Sigmoid colon (tissue), 3 donors: ENCODE measurements around the gene CNTNAP5.

Source experiments
- POLR2A ChIP-seq, 2 donors: fragments of 450-650 bp; IDR thresholded peaks; one replicate each; pipeline ENCODE4 v1.6.1; 2016; ENCODE audit warnings: antibody characterized with exemption in 2 of 2, mild to moderate bottlenecking in 2 of 2, moderate library complexity in 2 of 2
- TF ChIP-seq, protein P1 (sequence below), 4 experiments: fragments of 450-650 bp in 3 of 4; fragments of 200-600 bp in 1 of 4; IDR thresholded peaks; one replicate each; pipeline ENCODE4 v1.5.1; 2016 to 2019; ENCODE audit warnings: antibody characterized with exemption in 4 of 4, mild to moderate bottlenecking in 3 of 4, moderate library complexity in 2 of 4

DNA sequence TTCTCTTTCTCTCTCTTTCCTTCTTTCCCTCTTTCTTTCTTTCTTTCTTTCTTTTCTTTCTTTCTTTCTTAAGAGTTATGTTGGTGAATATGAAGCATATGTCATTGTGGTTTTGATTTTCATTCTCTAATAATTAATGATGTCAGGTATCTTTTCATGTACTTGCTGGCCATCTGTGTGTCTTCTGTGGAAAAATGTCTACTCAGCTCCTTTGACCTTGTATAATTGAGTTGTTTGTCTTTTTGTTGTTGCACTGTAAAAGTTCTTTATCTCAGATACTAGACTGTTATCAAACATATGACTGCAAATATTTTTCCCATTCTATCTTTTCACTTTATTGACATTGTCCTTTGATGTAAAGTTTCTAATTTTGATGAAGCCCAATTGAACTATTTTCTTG is 645.1 kb downstream of the CNTNAP5 start:
- TF ChIP-seq, protein P1, sequence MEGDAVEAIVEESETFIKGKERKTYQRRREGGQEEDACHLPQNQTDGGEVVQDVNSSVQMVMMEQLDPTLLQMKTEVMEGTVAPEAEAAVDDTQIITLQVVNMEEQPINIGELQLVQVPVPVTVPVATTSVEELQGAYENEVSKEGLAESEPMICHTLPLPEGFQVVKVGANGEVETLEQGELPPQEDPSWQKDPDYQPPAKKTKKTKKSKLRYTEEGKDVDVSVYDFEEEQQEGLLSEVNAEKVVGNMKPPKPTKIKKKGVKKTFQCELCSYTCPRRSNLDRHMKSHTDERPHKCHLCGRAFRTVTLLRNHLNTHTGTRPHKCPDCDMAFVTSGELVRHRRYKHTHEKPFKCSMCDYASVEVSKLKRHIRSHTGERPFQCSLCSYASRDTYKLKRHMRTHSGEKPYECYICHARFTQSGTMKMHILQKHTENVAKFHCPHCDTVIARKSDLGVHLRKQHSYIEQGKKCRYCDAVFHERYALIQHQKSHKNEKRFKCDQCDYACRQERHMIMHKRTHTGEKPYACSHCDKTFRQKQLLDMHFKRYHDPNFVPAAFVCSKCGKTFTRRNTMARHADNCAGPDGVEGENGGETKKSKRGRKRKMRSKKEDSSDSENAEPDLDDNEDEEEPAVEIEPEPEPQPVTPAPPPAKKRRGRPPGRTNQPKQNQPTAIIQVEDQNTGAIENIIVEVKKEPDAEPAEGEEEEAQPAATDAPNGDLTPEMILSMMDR (IDR thresholded peaks at IDR 0.05) = no peak
- TF ChIP-seq POLR2A (IDR thresholded peaks at IDR 0.05) = no peak
